DOHH2 (cell line): ENCODE data around the gene PLPP3.

Source experiments
- H3F3A ChIP-seq: fragments of 200-600 bp; sonication (generic), shearing (Covaris generic); 2 replicates; pipeline ENCODE4 v1.6.0; 2016; ENCODE audit warnings: antibody characterized with exemption, mild to moderate bottlenecking; ENCODE audit not compliant: control insufficient read depth, insufficient read depth
- H3K27ac ChIP-seq: fragments of 200-600 bp; sonication (generic); 2 replicates; pipeline ENCODE4 v1.5.1; 2014; ENCODE audit warnings: low read depth, mild to moderate bottlenecking, low read length, moderate library complexity
- H3K27me3 ChIP-seq: fragments of 200-600 bp; sonication (generic); 2 replicates; pipeline ENCODE4 v1.6.1; 2014; ENCODE audit warnings: mild to moderate bottlenecking, low read length, mixed read lengths; ENCODE audit not compliant: control insufficient read depth
- H3K36me3 ChIP-seq: fragments of 200-600 bp; sonication (generic); 2 replicates; pipeline ENCODE4 v1.6.1; 2014; ENCODE audit warnings: mild to moderate bottlenecking, low read length, moderate library complexity, mixed read lengths; ENCODE audit not compliant: control insufficient read depth
- H3K4me1 ChIP-seq: fragments of 200-600 bp; sonication (generic); 2 replicates; pipeline ENCODE4 v1.6.1; 2014; ENCODE audit warnings: mild to moderate bottlenecking, low read length, mixed read lengths; ENCODE audit not compliant: control insufficient read depth
- H3K4me2 ChIP-seq: fragments of 200-600 bp; sonication (generic); 2 replicates; pipeline ENCODE4 v1.6.0; 2014; ENCODE audit warnings: mild to moderate bottlenecking, low read length, moderate library complexity
- H3K4me3 ChIP-seq: fragments of 200-600 bp; sonication (generic); 2 replicates; pipeline ENCODE4 v1.5.1; 2014; ENCODE audit warnings: mild to moderate bottlenecking, low read length, mixed read lengths
- H3K79me2 ChIP-seq: fragments of 200-600 bp; sonication (generic); 2 replicates; pipeline ENCODE4 v1.6.1; 2014; ENCODE audit warnings: mild to moderate bottlenecking, low read length, mixed read lengths; ENCODE audit not compliant: control insufficient read depth
- H3K9me2 ChIP-seq: fragments of 200-600 bp; sonication (generic); replicated peaks from 2 replicates; pipeline ENCODE4 v1.6.1; 2014; ENCODE audit warnings: mild to moderate bottlenecking, low read length, mixed read lengths; ENCODE audit not compliant: control insufficient read depth
- H3K9me3 ChIP-seq: fragments of 200-600 bp; sonication (generic); 2 replicates; pipeline ENCODE4 v1.6.1; 2014; ENCODE audit warnings: antibody characterized with exemption, low read length, mixed read lengths; ENCODE audit not compliant: control insufficient read depth, insufficient read depth
- H4K20me1 ChIP-seq: fragments of 200-600 bp; sonication (generic); 2 replicates; pipeline ENCODE4 v1.6.0; 2014; ENCODE audit warnings: low read depth, mild to moderate bottlenecking, antibody characterized with exemption, low read length, moderate library complexity; ENCODE audit not compliant: control insufficient read depth, insufficient read depth
- CTCF ChIP-seq: fragments of 200-600 bp; sonication (generic); IDR thresholded peaks from one replicate; pipeline ENCODE4 v1.5.1; 2014; ENCODE audit warnings: antibody characterized with exemption, mild to moderate bottlenecking, low read depth, low read length; ENCODE audit not compliant: poor library complexity, severe bottlenecking
- EZH2phosphoT487 ChIP-seq: fragments of 200-600 bp; sonication (generic); IDR thresholded peaks from 2 replicates; pipeline ENCODE4 v1.6.1; 2017; ENCODE audit warnings: borderline replicate concordance, mild to moderate bottlenecking, antibody characterized with exemption, low read length, moderate library complexity, mixed read lengths

Gene PLPP3

GRCh38 chr1:56452027-56453011 is 127.0 kb downstream of the PLPP3 start:
- H3K79me2 ChIP-seq = no peaks in the 10 kb centered on the region
- H4K20me1 ChIP-seq = no peaks in the 10 kb centered on the region
- H3K4me1 ChIP-seq = no peaks in the 10 kb centered on the region
- H3K9me2 ChIP-seq = no peaks in the 10 kb centered on the region
- H3K27ac ChIP-seq = no peak overlapping the region
- H3K9me3 ChIP-seq = no peaks in the 10 kb centered on the region
- H3K27me3 ChIP-seq = no peaks in the 10 kb centered on the region; the same call in 1 of the 2 replicates
- TF ChIP-seq CTCF (no peak), EZH2phosphoT487 (no peak)
- H3K4me3 ChIP-seq = no peak overlapping the region
- no peaks in the 10 kb centered on the region for H3K36me3 ChIP-seq
- H3K4me2 ChIP-seq = no peak overlapping the region
- H3F3A ChIP-seq = no peaks in the 10 kb centered on the region

GRCh38 chr1:56451491-56451890 is 127.9 kb downstream of the PLPP3 start:
- no peaks in the 10 kb centered on the region for H3K9me3 ChIP-seq
- H3K4me3 ChIP-seq = no peak overlapping the region
- no peaks in the 10 kb centered on the region for H3K4me1 ChIP-seq
- no peak overlapping the region for H3K27ac ChIP-seq
- TF ChIP-seq EZH2phosphoT487 (no peak), CTCF (no peak)
- H3K4me2 ChIP-seq = no peak overlapping the region
- H3F3A ChIP-seq = no peaks in the 10 kb centered on the region
- H3K9me2 ChIP-seq = no peaks in the 10 kb centered on the region
- H3K79me2 ChIP-seq = no peaks in the 10 kb centered on the region
- no peaks in the 10 kb centered on the region for H4K20me1 ChIP-seq
- no peaks in the 10 kb centered on the region for H3K36me3 ChIP-seq
- H3K27me3 ChIP-seq = no peaks in the 10 kb centered on the region

GRCh38 chr1:56450004-56450666 is 129.2 kb downstream of the PLPP3 start:
- no peak overlapping the region for H3K27ac ChIP-seq
- no peak overlapping the region for H3K4me2 ChIP-seq
- H3K36me3 ChIP-seq = no peaks in the 10 kb centered on the region
- H3K79me2 ChIP-seq = no peaks in the 10 kb centered on the region
- no peaks in the 10 kb centered on the region for H3K9me2 ChIP-seq
- H3K4me3 ChIP-seq = no peak overlapping the region
- H3F3A ChIP-seq = no peaks in the 10 kb centered on the region
- H3K27me3 ChIP-seq = no peaks in the 10 kb centered on the region
- TF ChIP-seq EZH2phosphoT487 (no peak), CTCF (no peak)
- H3K9me3 ChIP-seq = no peaks in the 10 kb centered on the region
- H4K20me1 ChIP-seq = no peaks in the 10 kb centered on the region
- no peaks in the 10 kb centered on the region for H3K4me1 ChIP-seq
